NCI-H1694 treated with DMSO at 0.1 percent for 48 hours (cell line): ENCODE measurements around the gene OGFR.

Experiments
- DNase-seq: peaks from one replicate; lab custom pipeline; 2025; lab: John Stamatoyannopoulos, UW

OGFR gene

DNA sequence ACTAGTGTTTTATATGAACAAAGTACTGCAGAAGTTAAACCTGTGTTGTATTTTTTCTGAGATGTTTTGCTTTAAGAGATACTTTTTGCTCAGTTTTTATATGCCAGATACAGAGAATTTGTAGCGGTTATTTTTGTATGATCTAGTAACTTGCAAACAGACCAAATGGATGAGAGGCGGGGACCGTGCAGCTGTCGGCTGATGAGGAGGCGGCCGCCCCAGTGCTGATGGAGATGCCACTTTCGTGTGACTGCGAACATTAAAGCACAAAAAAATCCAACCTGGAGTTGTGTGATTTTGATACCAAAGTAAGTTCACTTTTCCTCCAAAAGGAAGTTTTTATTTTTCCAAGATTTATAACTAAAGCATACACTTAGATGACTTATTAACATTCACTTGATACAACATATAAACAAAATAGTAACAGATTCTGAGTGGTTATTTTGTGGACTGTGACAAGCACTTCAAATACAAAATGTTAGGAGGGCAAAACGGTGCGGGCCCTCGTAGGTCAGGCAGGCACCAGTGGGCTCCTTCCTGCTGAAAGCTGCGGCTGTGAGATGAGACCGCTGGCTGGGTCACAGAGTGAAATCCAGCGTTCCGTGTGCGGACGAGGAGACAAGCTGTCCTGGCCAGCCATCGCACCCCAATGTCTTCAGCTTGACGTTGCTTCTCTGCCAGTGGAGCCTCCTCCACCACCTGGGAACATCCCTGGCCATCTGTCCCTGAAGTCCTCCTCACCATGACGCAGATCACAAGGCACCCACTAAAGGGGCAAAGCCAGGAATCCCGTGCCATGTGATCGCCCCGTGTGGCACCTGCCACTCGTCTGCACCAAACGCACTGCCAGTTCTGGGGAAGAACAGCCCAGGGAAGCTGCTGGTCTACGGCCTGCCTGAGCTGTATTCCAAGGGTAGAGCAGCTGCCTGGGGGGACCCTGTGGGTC lies 4.0 kb upstream of the OGFR start:
- peak; percentile 21 for DNase-seq

DNA sequence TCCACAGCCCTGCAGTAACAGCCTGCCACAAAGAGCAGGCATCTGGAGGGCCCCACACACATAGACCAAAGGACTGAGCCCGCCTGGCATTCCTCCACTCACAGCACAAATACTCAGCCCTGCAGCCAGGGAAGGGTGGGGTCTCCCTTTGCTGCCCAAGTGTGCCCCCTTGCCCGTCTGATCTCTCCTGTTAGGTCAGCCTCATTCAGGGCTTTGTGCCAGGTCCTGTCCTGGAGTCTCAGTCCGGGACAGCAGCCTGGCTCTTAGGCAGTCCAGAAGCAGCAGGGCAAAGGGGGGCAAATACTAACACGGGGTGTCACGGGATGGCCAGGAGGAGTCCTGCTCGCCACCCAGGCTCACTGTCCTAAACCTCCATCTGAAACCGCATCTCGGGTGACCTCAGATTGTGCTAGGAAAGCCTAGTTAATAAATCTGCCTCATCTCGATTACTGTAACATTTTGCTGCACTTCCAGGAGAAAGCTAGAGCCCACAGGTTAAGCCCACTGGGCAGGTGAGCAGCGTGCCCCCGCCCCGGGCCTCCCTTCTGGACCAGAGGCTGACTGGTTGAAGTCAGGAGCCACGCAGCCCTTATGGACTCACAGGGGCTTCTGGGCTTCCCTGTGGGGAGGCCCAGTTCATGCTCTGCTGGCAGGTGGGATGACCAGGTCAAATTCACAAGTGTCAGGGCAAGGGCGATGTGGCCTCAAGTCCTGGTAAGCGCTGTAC lies 3.2 kb upstream of the OGFR start:
- DNase-seq: no peak

DNA sequence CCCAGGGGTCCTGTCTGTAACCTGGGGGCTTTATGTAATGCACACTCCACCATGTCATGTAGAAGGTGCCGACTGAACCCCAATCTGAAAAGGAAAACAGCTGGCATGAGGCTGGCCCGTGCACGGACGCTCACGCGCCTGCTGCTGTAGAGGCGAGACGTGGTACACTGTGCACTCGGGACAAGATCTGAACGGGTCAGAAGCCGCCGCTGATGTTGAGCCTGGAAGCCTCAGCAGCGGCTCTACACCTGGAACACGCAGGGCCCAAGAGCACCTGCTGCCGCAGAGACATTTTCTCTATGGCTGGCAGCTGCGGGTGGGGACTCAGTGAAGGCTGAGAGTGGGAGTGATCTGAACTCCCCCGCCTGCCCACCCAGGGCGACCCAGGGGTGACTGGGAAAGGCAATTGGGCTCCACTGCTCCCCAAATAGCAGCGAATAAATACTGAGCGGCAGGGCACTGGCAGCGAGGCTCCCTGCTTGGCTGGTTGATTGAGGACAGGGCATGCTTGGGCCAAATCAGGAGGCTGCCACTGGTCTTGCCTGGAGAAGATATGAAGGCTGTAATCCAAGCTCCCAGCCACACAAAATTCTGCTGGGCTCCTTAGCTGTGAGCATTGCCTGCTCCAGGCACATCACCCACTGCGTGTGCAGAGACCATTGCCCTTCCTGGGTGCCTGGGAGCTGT lies 2.5 kb upstream of the OGFR start:
- no peak for DNase-seq

DNA sequence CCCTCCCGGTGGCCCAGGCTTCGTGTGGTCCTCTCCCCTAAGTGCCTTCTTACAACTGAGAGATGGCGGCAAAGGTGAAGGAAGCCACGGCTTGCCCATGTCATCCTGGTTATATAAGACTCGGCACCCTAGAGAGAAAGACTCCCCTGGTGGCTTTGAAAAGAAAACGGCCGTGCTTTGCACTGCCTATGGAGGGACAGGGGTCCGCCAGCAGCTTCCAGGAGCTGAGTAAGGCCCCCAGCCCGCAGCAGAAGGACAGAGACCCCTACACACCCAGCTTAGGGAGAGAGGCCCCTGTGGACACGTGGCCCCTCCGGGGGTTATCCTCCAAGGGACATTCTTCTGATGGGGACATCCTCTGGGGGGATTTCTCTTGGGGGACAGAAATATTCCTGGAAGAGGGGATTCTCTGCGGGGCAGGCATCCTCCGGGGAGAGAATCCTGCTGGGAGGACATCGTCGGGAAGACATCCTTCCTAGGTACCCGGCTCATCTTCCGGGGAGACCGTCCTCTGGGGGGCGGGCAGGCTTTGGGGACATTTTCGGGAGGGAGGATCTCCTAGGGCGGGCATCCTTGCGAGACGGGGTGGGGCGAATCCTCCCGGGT lies 511 bp upstream of the OGFR start:
- no peak for DNase-seq

DNA sequence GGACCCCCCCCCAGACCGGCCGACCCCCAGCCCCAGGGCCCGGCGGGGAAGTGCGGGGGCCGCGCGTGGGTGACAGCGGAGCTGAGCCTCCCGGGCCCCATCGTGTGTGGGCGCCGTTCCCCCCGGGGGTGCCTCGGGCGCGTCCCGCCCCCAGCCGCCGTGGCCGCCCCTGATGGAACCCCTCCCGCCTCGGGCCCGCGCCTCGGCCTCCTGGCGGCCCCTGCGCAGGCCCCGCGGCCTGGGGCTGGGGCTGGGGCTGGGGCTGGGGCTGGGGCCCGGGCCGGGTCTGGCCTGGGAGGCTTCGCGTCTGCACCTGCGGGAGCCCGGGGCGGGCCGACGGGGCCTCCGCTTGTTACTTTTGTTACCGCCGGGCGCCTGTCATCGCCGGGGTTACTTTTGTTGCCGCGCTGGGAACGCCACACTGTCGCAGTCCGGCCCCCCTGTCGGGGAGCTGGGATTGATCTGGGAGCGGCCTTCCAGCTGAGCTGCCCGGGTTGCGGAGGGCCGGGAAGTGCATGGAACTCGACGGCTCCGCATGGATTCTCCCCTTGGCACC lies 598 bp downstream of the OGFR start:
- no peak for DNase-seq

DNA sequence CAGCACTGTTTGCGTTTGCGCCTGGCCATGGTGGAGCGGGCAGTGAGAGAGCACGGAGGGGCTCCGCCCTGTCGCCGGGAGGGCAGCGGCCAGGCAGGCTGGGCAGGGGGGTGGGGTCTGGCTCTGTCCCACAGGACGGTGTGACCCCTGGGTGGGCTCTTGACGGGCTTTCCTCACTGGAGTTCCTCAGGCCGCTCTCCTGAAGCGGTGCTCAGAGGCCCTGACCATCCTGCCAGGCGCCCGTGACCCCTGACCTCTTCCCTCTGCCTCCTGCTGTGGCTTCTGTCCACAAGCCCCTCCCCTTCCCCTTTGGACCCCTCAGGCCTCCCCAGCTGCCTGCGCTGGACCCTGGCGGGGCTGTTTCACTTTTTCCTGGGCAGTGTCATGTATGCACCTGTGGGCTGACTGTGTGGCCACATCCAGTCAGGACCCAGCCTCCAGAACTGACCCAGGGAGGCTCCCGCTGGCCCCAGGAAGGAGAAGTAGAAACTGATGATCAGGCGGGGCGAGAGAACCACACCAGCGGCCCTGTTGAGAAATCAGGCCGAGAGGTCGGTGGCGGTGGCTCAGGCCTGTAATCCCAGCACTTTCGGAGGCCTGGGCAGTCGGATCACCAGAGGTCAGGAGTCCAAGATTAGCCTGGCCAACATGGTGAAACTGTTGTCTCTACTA lies 1.2 kb downstream of the OGFR start:
- DNase-seq: no peak

DNA sequence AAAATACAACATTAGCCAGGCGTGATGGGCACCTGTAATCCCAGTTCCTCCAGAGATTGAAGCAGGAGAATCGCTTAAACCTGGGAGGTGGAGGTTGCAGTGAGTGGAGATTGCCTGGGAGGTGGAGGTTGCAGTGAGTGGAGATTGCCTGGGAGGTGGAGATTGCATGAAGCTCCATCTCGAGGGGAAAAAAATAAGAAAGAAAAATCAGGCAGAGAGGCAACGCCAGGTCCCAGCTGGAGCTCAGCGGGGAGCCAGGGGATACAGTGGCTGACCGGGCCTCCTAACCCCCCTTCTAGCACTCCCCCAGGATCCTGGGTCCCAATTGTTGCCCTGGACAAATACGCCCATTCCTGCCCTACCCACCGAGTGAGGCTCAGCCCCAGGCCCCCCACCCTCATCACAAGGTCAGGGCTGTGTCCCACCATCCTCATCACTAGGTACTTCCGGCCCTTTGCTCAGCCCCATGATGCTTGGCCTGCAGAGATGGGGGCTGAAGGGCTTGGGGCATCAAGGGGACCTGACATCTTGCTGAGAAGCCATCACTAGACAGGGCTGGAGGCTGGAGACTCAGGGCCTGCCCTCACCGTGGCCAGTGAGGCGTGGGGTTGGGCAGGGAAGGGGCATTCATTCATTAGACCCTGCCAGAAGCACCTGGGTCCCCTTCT lies 1.9 kb downstream of the OGFR start:
- DNase-seq: no peak

DNA sequence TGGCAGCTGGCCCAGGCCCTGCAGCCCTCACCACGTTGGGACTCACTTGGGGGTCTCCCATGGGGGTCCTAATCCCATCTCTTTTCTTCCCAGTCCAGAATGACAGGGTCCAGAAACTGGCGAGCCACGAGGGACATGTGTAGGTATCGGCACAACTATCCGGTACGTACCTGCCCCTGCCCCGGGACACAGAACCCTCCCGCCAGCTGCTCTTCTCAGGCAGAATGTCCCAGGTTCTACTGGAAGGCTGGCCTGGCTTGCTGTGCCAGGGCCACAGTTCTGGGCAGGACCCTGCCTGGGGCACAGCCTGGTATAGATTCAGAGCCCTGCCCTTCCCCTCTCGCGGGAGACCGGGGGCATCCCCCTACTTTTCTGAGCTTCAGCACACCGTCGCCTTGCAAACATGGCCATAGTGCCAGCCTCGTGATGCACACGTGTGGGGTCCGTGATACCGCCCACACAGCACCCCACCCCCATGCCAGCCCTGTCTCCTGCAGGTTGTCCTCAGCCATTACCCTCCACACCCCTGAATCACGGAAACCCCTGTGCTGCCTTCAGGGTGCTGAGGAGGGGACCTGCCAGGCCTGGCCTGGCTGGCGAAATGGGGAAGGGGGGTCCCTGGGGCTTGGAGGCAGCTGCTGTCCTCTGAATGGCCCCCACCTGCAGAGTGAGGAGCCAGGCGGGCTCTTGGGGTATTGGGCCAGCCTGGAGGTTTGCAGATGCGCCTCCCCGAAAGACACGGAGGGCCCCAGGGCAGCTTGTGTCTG lies 3.0 kb downstream of the OGFR start:
- DNase-seq: no peak

DNA sequence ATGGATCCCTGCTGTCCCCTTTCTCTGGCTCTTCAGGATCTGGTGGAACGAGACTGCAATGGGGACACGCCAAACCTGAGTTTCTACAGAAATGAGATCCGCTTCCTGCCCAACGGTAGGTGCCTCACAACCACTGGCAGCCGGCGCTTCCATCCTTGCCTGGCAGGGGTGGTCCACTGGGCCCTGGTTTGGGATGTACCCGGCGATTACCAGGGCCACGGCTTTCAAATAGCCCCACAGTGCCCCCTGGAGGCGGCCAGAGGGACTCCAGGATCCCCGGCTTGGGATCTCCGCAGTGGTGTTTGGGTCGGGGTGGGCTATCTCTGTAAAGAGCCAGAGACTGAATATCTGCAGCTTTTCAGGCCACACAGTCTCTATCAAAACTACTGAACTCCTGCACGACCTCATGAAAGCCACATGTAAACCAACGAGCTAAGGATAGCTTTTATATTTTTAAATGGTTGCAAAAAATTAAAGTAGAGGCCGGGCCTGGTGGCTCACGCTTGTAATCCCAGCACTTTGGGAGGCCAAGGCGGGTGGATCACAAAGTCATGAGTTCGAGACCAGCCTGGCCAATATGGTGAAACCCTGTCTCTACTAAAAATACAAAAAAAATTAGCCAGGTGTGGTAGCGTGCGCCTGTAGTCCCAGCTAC lies 3.7 kb downstream of the OGFR start:
- peak; percentile 22 for DNase-seq

DNA sequence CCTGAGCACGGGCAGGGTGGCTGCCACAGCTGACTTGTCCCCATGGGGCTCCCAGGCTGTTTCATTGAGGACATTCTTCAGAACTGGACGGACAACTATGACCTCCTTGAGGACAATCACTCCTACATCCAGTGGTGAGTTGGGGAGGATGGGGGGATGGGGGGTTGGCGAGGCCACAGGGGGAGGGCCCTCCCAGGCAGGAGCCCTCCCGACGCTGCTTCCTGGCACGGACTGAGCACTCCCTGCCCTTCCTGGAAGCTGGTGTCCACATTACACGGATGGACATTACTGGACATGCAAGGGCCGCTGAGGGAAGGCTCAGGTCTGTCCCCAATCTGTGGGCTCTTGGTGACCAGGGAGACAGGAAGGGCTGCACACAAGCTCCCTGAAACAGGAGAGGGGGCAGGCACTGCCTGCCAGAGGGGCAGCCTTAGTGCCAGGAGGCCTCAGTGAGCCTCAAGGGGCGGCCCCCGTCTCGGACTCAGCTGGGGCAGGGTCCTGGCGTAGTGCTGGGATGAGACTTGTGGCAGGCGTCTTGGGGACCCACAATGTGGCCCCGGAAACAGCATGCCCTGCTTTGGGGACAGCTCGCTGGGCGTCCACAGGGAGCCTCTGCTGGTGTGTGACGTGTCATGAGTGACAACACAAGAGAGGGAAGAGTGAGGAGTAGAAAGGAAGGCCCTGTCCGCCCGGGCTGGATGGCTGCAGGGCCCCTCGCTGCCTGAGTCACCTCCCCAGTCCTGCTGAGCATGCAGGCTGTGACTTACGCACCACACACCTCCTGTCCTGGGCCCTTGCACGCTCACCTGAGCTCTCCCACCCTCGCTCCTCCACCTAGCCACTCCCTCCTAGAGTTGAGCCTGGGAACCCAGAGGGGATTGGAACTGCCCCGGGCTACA lies 5.1 kb downstream of the OGFR start:
- DNase-seq: no peak

DNA sequence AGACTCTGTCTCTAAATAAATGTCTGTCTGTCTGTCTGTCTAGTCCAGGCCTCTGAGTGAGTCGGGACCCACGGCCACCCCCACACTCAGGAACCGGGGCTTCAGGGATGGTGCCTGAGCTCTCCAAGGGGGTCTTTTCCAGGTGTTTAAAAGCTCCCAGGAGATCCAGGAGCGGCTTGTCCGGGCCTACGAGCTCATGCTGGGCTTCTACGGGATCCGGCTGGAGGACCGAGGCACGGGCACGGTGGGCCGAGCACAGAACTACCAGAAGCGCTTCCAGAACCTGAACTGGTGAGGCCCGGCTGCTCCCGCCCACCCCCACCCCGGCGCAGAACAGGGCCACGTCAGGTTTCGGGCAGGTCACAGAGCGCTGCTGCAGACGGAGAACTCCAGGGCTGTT lies 6.7 kb downstream of the OGFR start:
- no peak for DNase-seq

DNA sequence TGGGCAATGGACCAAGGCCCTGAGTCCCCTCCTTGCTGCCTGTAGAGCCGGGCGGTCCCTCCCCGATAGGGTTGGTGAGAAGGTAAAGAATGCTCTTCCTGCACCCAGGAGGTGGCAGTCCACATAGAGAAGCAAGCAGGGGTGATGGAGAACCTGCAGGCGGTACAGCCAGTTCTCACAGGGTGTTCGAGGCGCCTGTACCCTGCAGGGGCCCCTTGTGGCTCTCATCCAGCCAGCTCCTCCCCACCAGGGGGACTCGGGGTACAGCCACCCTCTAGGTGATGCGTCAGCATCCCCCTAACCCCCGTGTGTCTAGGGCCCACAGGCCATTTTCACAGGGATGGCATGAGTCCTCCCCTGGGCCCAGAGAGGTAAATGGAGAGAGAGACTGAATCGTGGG lies 7.1 kb downstream of the OGFR start:
- DNase-seq: no peak

DNA sequence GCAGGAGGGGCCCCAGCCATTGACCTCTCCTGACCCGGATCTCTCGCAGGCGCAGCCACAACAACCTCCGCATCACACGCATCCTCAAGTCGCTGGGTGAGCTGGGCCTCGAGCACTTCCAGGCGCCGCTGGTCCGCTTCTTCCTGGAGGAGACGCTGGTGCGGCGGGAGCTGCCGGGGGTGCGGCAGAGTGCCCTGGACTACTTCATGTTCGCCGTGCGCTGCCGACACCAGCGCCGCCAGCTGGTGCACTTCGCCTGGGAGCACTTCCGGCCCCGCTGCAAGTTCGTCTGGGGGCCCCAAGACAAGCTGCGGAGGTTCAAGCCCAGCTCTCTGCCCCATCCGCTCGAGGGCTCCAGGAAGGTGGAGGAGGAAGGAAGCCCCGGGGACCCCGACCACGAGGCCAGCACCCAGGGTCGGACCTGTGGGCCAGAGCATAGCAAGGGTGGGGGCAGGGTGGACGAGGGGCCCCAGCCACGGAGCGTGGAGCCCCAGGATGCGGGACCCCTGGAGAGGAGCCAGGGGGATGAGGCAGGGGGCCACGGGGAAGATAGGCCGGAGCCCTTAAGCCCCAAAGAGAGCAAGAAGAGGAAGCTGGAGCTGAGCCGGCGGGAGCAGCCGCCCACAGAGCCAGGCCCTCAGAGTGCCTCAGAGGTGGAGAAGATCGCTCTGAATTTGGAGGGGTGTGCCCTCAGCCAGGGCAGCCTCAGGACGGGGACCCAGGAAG lies 7.7 kb downstream of the OGFR start:
- DNase-seq: no peak

DNA sequence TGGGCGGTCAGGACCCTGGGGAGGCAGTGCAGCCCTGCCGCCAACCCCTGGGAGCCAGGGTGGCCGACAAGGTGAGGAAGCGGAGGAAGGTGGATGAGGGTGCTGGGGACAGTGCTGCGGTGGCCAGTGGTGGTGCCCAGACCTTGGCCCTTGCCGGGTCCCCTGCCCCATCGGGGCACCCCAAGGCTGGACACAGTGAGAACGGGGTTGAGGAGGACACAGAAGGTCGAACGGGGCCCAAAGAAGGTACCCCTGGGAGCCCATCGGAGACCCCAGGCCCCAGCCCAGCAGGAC lies 8.2 kb downstream of the OGFR start:
- DNase-seq: no peak

DNA sequence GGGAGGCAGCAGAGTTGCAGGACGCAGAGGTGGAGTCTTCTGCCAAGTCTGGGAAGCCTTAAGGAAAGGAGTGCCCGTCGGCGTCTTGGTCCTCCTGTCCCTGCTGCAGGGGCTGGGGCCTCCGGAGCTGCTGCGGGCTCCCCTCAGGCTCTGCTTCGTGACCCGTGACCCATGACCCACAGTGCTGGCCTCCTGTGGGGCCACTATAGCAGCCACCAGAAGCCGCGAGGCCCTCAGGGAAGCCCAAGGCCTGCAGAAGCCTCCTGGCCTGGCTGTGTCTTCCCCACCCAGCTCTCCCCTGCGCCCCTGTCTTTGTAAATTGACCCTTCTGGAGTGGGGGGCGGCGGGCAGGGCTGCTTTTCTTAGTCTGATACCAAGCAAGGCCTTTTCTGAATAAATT lies 9.0 kb downstream of the OGFR start:
- DNase-seq: no peak

DNA sequence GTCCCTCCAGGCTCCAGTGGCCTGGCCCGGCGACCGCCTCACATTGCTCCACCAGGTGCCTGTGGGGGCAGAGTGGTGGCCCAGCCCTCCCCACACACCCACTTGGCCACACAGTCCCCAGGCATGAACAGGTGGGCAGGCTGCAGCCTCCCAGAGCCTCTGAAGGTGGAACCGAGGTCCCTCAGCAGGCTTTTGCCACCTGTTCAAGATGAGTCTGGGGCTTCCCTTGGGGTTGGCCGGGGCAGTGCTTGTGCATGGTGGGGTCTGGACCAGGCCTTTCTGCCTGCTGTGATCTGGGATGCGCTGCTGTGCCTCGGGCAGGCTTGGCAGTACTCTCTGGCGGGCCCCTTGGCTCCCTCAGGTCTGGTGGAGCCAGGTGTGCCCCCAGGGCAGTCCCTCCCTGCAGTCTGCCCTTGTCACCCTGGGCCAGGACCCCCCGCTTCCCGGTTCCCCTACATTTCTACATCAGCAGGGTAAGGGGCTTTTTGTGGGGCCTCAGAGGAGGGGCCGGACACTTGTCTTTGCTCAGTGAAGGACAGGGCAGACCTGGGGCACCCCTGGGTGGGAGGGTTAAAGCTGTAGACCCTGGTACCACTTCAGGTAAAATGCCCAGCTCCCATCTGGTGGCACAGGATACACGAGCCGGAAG lies 9.5 kb downstream of the OGFR start:
- DNase-seq: no peak

DNA sequence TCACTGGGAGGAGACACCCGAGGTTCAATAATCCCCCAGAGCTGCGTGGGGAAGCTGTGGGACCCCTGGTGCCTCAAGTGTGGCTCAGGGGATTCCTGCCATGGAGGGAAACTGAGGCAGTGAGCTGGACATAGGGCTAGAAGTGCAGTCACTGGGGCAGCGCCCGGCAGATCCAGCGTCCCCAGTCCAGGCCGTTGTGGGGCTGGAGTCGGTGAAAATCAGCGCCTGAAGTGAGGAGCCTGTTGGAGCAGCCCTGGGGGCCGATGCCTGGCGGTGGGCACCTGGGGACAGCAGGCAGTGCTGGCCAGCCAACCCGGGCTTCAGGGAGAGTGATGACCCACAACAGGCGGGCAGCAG lies 10.1 kb downstream of the OGFR start:
- no peak for DNase-seq
